HepG2 (cell line): Measurements from ENCODE around the gene RDH12. TPM values are rescaled to one million over a fixed set of nuclear protein-coding genes. Genes with fewer than 3 reads are reported as not detected.

Experiments used
- ATAC-seq: fragments of 200-7000 bp; cut with Tn5 transposase; 3 replicates; pipeline ENCODE4 v1.9.1; 2020; ENCODE audit warnings: mild to moderate bottlenecking, moderate library complexity
- BruUV-seq: library from RNA; stranded (reverse); fragments of 400-500 nt; replicated peaks from 2 replicates; lab custom pipeline; 2021; lab: Mats Ljungman, UMichigan
- CTCF ChIA-PET: fragments of 300-600 bp; formaldehyde crosslinking; extraction: SDS; loops from one replicate; lab custom pipeline; 2021; ENCODE audit warnings: low total read pairs, inconsistent platforms, low intra/inter-chr PET ratio; lab: Yijun Ruan, JAX
- POLR2A ChIA-PET: fragments of 350-600 bp; sonication (Branson Sonifier 250); formaldehyde crosslinking; loops from one replicate; lab custom pipeline; 2020; ENCODE audit warnings: antibody characterized with exemption, inconsistent platforms; lab: Yijun Ruan, JAX
- DNase-seq: peaks from one replicate; pipeline ENCODE4 v3.0.0-alpha.2; 2015; ENCODE audit warnings: low spot score
- FAIRE-seq: peaks from 3 replicates; lab custom pipeline; 2011; peaks lifted over from hg19 to GRCh38; lab: Jason Lieb, UNC
- H2AFZ ChIP-seq: one replicate; pipeline ENCODE4 v1.6.1; 2011; ENCODE audit warnings: low read length, inconsistent platforms
- H3K27ac ChIP-seq: fragments of 300-600 bp; 3 replicates; pipeline ENCODE4 v1.8.0; 2011; ENCODE audit warnings: mixed run types, mild to moderate bottlenecking, mixed read lengths, low read length, inconsistent platforms; ENCODE audit not compliant: insufficient read depth; ENCODE audit errors: extremely low read length
- H3K27me3 ChIP-seq, 2 experiments: fragments of 200-600 bp in 1 of 2; 2 replicates in 1 of 2; 3 replicates in 1 of 2; pipeline versions ENCODE4 v1.6.0 to v1.8.0; 2011; ENCODE audit warnings: low read length in 2 of 2, mild to moderate bottlenecking in 2 of 2, moderate library complexity in 2 of 2, inconsistent platforms in 1 of 2; ENCODE audit not compliant: insufficient read depth in 2 of 2, control insufficient read depth in 1 of 2
- H3K36me3 ChIP-seq, 2 experiments: fragments of 200-600 bp in 1 of 2; replicated peaks in 1 of 2; 2 replicates in 1 of 2; 3 replicates in 1 of 2; pipeline versions ENCODE4 v1.5.1 to v1.8.0; 2011; ENCODE audit warnings: low read length in 2 of 2, inconsistent platforms in 1 of 2; ENCODE audit not compliant: insufficient read depth in 2 of 2, control insufficient read depth in 1 of 2
- H3K4me1 ChIP-seq: 2 replicates; pipeline ENCODE4 v1.5.1; 2012; ENCODE audit warnings: low read length, inconsistent platforms; ENCODE audit not compliant: insufficient read depth
- H3K4me2 ChIP-seq: 2 replicates; pipeline ENCODE4 v1.6.0; 2011; ENCODE audit warnings: low read depth, low read length, inconsistent platforms
- H3K4me3 ChIP-seq, 3 experiments: fragments of 200-600 bp in 1 of 3; sonication (generic), shearing (Covaris generic) in 1 of 3; replicated peaks in 1 of 3; 2 replicates each; pipeline ENCODE4 v1.5.1; 2011 to 2016; ENCODE audit warnings: low read length in 3 of 3, inconsistent platforms in 2 of 3, low read depth in 2 of 3, mild to moderate bottlenecking in 2 of 3, control low read depth in 1 of 3, mixed read lengths in 1 of 3; ENCODE audit not compliant: insufficient read depth in 1 of 3
- H3K79me2 ChIP-seq: one replicate; pipeline ENCODE4 v1.6.1; 2011; ENCODE audit warnings: low read length, inconsistent platforms; ENCODE audit not compliant: insufficient read depth
- H3K9ac ChIP-seq: 2 replicates; pipeline ENCODE4 v1.6.0; 2011; ENCODE audit warnings: mild to moderate bottlenecking, low read depth, low read length, inconsistent platforms; ENCODE audit not compliant: insufficient read depth
- H3K9me3 ChIP-seq: 2 replicates; pipeline ENCODE4 v1.5.1; 2012; ENCODE audit warnings: mild to moderate bottlenecking, low read length
- H4K20me1 ChIP-seq: 2 replicates; pipeline ENCODE4 v1.6.0; 2011; ENCODE audit warnings: inconsistent platforms, mild to moderate bottlenecking, low read length, moderate library complexity; ENCODE audit not compliant: insufficient read depth
- ARHGAP35 ChIP-seq: sonication (generic); formaldehyde crosslinking; IDR thresholded peaks from 2 replicates; pipeline ENCODE4 v1.9.0; 2022; ENCODE audit warnings: mild to moderate bottlenecking, inconsistent platforms, moderate library complexity, missing genetic modification reagents, borderline replicate concordance
- EP300 ChIP-seq, 3 experiments: sonication (generic) in 1 of 3; formaldehyde crosslinking in 1 of 3; IDR thresholded peaks; 2 replicates each; pipeline versions ENCODE4 v1.5.1 to v1.6.1; 2011 to 2020; ENCODE audit warnings: low read depth in 2 of 3, low read length in 2 of 3, borderline replicate concordance in 1 of 3, improper control_type of control experiment in 1 of 3, mild to moderate bottlenecking in 1 of 3, missing genetic modification reagents in 1 of 3, moderate library complexity in 1 of 3
- HNF1A ChIP-seq, 2 experiments: sonication (generic) in 1 of 2; formaldehyde crosslinking in 1 of 2; IDR thresholded peaks; 2 replicates each; pipeline versions ENCODE4 v1.4.0 to v1.6.1; 2016 to 2020; ENCODE audit warnings: borderline replicate concordance in 1 of 2, low read depth in 1 of 2, mild to moderate bottlenecking in 1 of 2, missing genetic modification reagents in 1 of 2
- PAXIP1 ChIP-seq: sonication (generic); formaldehyde crosslinking; conservative IDR thresholded peaks from 2 replicates; pipeline ENCODE4 v1.4.0; 2020; ENCODE audit warnings: mild to moderate bottlenecking, missing genetic modification reagents, moderate library complexity
- TCF7 ChIP-seq: sonication (generic); IDR thresholded peaks from 2 replicates; pipeline ENCODE4 v1.6.1; 2016; ENCODE audit warnings: antibody characterized with exemption, low read depth
- YEATS4 ChIP-seq: sonication (generic); formaldehyde crosslinking; IDR thresholded peaks from 2 replicates; pipeline ENCODE4 v1.4.0; 2020; ENCODE audit warnings: missing genetic modification reagents, borderline replicate concordance
- ZNF256 ChIP-seq: sonication (generic); formaldehyde crosslinking; conservative IDR thresholded peaks from 2 replicates; pipeline ENCODE4 v1.4.0; 2020; ENCODE audit warnings: missing genetic modification reagents
- ZNF44 ChIP-seq: sonication (generic); formaldehyde crosslinking; IDR thresholded peaks from 2 replicates; pipeline ENCODE4 v1.5.1; 2020; ENCODE audit warnings: mild to moderate bottlenecking, missing genetic modification reagents
- WGBS: methylation state at CpG from one replicate; pipeline ENCODE4 v1.1.6; 2017; ENCODE audit warnings: low lambda C conversion rate; 5-methylcytosine and 5-hydroxymethylcytosine counted together
- in situ Hi-C: cut with HindIII; loops from 2 replicates; pipeline ENCODE4 v1.10.0; 2017; ENCODE audit warnings: low pct_unique_long_range_greater_than_20kb; ENCODE audit not compliant: extremely low pct_ligation_motif_present
- intact Hi-C: fragments of 100-400 bp; cut with micrococcal nuclease; formaldehyde crosslinking; loops from one replicate; pipeline ENCODE4 v1.10.0; 2022; ENCODE audit not compliant: unreplicated experiment
- polyA plus RNA-seq, 8 experiments: library from polyadenylated mRNA; depleted of rRNA in 3 of 8; stranded (reverse) in 7 of 8; unstranded in 1 of 8; fragments of >200 nt; fragmentation: Illumina TruSeq in 4 of 8; extraction: Trizol in 4 of 8; gene quantifications; 2 replicates each; pipeline versions ENCODE4 v1.2.1 to v1.2.3, GENCODE V29; 2011 to 2016; ENCODE audit warnings: low read depth in 4 of 8, missing spikeins in 1 of 8, mixed read lengths in 1 of 8; ENCODE audit not compliant: insufficient read depth in 1 of 8
- total RNA-seq, 5 experiments: library from RNA; depleted of rRNA; stranded (reverse); fragments of >200 nt; fragmentation: Illumina TruSeq; extraction: Trizol; gene quantifications; 2 replicates each; pipeline ENCODE4 v1.2.3, GENCODE V29; 2016; ENCODE audit warnings: low read depth in 1 of 5
- TF ChIP-seq, protein P1 (sequence below): sonication (generic); formaldehyde crosslinking; IDR thresholded peaks from 2 replicates; pipeline ENCODE4 v1.4.0; 2020; ENCODE audit warnings: missing genetic modification reagents
- TF ChIP-seq, protein P2 (sequence below): sonication (generic); formaldehyde crosslinking; conservative IDR thresholded peaks from 2 replicates; pipeline ENCODE4 v1.8.0; 2022; ENCODE audit warnings: missing genetic modification reagents

Gene RDH12
- total and polyA plus RNA-seq, 2 of the 13 experiments (the other 11 are each of a cell fraction or from before 2014, with no cell fraction given): 1.6 to 2.1 TPM

DNA sequence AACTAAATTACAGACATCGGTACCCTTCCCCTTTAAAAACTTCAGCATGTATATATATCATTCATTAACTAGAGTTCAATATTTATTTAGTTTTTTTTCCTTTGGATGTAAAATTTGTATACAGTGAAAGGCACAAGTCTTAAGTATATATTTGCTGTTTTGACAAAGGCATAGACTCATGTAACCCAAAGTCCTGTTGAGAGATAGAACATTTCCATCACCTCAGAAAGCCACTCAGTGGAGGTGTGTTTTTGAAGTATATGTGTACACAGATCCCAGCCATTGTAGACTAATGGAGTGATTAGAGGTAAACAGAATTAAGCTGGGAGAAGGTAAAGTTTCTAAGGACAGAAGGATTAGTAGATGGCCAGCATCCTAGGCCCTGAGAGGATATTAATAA, 15.4 kb downstream of the RDH12 start:
- peak overlapping the region; percentile 51 for H3K4me2 ChIP-seq
- no peaks in the 10 kb centered on the region for H4K20me1 ChIP-seq
- POLR2A ChIA-PET: interaction anchor here (0.9 kb wide), 1 partner anchor 12 kb away, joined by 3 read pairs; no protein-coding TSS in a partner anchor
- no peaks in the 10 kb centered on the region for H3K79me2 ChIP-seq
- peaks cover 1% of the 10 kb centered on the region; the same call in 1 of the 2 replicates for H3K9me3 ChIP-seq
- BruUV-seq: no TSS peak
- peak; percentile 85 for ATAC-seq
- no peak overlapping the region for H2AFZ ChIP-seq
- in situ Hi-C loops: no loop called here
- CTCF ChIA-PET: no interaction called here
- H3K4me1 ChIP-seq: peaks cover 54% of the 10 kb centered on the region
- 15% methylated on average over 1 of the region's 1 CpG for WGBS
- FAIRE-seq: peak; percentile 28
- H3K36me3 ChIP-seq: no peaks in the 10 kb centered on the region
- H3K27ac ChIP-seq: peak overlapping the region; percentile 53
- H3K9ac ChIP-seq: no peak overlapping the region; the same call in 1 of the 2 replicates
- no peaks in the 10 kb centered on the region for H3K27me3 ChIP-seq
- H3K4me3 ChIP-seq: no peak overlapping the region
- peak; percentile 64 for DNase-seq
- intact Hi-C loops: no loop called here
- TF ChIP-seq ARHGAP35 (CRISPR knock-in tag): no peak
- TF ChIP-seq, protein P1, sequence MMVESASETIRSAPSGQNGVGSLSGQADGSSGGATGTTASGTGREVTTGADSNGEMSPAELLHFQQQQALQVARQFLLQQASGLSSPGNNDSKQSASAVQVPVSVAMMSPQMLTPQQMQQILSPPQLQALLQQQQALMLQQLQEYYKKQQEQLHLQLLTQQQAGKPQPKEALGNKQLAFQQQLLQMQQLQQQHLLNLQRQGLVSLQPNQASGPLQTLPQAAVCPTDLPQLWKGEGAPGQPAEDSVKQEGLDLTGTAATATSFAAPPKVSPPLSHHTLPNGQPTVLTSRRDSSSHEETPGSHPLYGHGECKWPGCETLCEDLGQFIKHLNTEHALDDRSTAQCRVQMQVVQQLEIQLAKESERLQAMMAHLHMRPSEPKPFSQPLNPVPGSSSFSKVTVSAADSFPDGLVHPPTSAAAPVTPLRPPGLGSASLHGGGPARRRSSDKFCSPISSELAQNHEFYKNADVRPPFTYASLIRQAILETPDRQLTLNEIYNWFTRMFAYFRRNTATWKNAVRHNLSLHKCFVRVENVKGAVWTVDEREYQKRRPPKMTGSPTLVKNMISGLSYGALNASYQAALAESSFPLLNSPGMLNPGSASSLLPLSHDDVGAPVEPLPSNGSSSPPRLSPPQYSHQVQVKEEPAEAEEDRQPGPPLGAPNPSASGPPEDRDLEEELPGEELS (CRISPR knock-in tag): peak; percentile 50; the same call in 1 of the 2 replicates
- peak; percentile 79 for TF ChIP-seq PAXIP1 (CRISPR knock-in tag)
- TF ChIP-seq, protein P2, sequence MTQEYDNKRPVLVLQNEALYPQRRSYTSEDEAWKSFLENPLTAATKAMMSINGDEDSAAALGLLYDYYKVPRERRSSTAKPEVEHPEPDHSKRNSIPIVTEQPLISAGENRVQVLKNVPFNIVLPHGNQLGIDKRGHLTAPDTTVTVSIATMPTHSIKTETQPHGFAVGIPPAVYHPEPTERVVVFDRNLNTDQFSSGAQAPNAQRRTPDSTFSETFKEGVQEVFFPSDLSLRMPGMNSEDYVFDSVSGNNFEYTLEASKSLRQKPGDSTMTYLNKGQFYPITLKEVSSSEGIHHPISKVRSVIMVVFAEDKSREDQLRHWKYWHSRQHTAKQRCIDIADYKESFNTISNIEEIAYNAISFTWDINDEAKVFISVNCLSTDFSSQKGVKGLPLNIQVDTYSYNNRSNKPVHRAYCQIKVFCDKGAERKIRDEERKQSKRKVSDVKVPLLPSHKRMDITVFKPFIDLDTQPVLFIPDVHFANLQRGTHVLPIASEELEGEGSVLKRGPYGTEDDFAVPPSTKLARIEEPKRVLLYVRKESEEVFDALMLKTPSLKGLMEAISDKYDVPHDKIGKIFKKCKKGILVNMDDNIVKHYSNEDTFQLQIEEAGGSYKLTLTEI (CRISPR knock-in tag): no peak
- peak; percentile 75 for TF ChIP-seq HNF1A (IDR thresholded peaks at IDR 0.05; ENCODE audit: low read depth)
- peak; percentile 50; the same call in 1 of the 2 replicates for TF ChIP-seq HNF1A (CRISPR knock-in tag; IDR thresholded peaks at IDR 0.05; ENCODE audit: borderline replicate concordance)
- TF ChIP-seq ZNF44 (CRISPR knock-in tag): no peak
- TF ChIP-seq YEATS4: no peak
- peak in 1 of 2 experiments; percentile 62; a peak in 1 of 4 replicates for TF ChIP-seq EP300 (IDR thresholded peaks at IDR 0.05; ENCODE audit: low read depth in 2 of 2, low read length in 2 of 2)
- TF ChIP-seq EP300 (CRISPR knock-in tag; IDR thresholded peaks at IDR 0.05; ENCODE audit: borderline replicate concordance): no peak
- TF ChIP-seq ZNF256 (CRISPR knock-in tag): no peak
- peak; percentile 77 for TF ChIP-seq TCF7
